Panc1 (cell line): ENCODE measurements around the gene GPR65. TPM values are rescaled to one million over a fixed set of nuclear protein-coding genes. Genes with fewer than 3 reads are reported as not detected.

Source experiments
- ATAC-seq: fragments of 200-7000 bp; cut with Tn5 transposase; 2 replicates; pipeline ENCODE4 v1.9.1; 2020; ENCODE audit warnings: mild to moderate bottlenecking, moderate library complexity
- BruUV-seq: library from RNA; stranded (reverse); fragments of 400-500 nt; replicated peaks from 2 replicates; lab custom pipeline; 2021; lab: Mats Ljungman, UMichigan
- CTCF ChIA-PET: fragments of 300-600 bp; sonication (Branson Sonifier 250); formaldehyde crosslinking; loops from one replicate; lab custom pipeline; 2022; ENCODE audit warnings: antibody characterized with exemption; lab: Charles Lee
- POLR2A ChIA-PET: fragments of 300-600 bp; sonication (Branson Sonifier 250); formaldehyde crosslinking; loops from one replicate; lab custom pipeline; 2022; ENCODE audit warnings: antibody characterized with exemption; lab: Charles Lee
- DNase-seq: peaks from one replicate; pipeline ENCODE4 v3.0.0-alpha.2; 2010; ENCODE audit warnings: low read depth, low spot score
- H3K27ac ChIP-seq: 2 replicates; pipeline ENCODE4 v1.5.1; 2011; ENCODE audit warnings: mild to moderate bottlenecking, low read length, inconsistent platforms
- H3K27me3 ChIP-seq: fragments of 200-500 bp; sonication (Bioruptor generic); 2 replicates; pipeline ENCODE4 v1.6.0; 2014; ENCODE audit warnings: low read length, inconsistent platforms; ENCODE audit not compliant: control insufficient read depth, insufficient read depth
- H3K36me3 ChIP-seq: fragments of 200-500 bp; sonication (Bioruptor generic); 2 replicates; pipeline ENCODE4 v1.5.1; 2014; ENCODE audit warnings: inconsistent platforms, mild to moderate bottlenecking, low read length, moderate library complexity; ENCODE audit not compliant: control insufficient read depth, insufficient read depth
- H3K4me1 ChIP-seq: 2 replicates; pipeline ENCODE4 v1.5.1; 2011; ENCODE audit warnings: inconsistent platforms, mild to moderate bottlenecking, low read length, moderate library complexity; ENCODE audit not compliant: control insufficient read depth, insufficient read depth
- H3K4me3 ChIP-seq, 2 experiments: 2 replicates each; pipeline ENCODE4 v1.5.1; 2011 to 2012; ENCODE audit warnings: low read depth in 2 of 2, low read length in 2 of 2, mild to moderate bottlenecking in 2 of 2, inconsistent platforms in 1 of 2, moderate library complexity in 1 of 2
- H3K9me3 ChIP-seq: fragments of 200-500 bp; sonication (Bioruptor generic); 2 replicates; pipeline ENCODE4 v1.5.1; 2014; ENCODE audit warnings: low read depth, mild to moderate bottlenecking, inconsistent platforms, low read length, moderate library complexity; ENCODE audit not compliant: control insufficient read depth, insufficient read depth
- CTCF ChIP-seq: fragments of 450-650 bp; IDR thresholded peaks from 2 replicates; pipeline ENCODE4 v1.5.1; 2017; ENCODE audit warnings: mild to moderate bottlenecking
- POLR2AphosphoS5 ChIP-seq: IDR thresholded peaks from 2 replicates; pipeline ENCODE4 v1.6.1; 2012; ENCODE audit warnings: mild to moderate bottlenecking, low read depth, low read length, moderate library complexity
- REST ChIP-seq, 2 experiments: IDR thresholded peaks; 2 replicates each; pipeline ENCODE4 v1.6.1; 2011 to 2012; ENCODE audit warnings: low read depth in 2 of 2, control low read depth in 1 of 2, low read length in 1 of 2, mild to moderate bottlenecking in 1 of 2, moderate library complexity in 1 of 2; ENCODE audit not compliant: insufficient read depth in 1 of 2
- SIN3A ChIP-seq: IDR thresholded peaks from 2 replicates; pipeline ENCODE4 v1.6.1; 2012; ENCODE audit warnings: low read depth, mild to moderate bottlenecking, low read length, moderate library complexity, borderline replicate concordance; ENCODE audit not compliant: insufficient read depth
- TCF7L2 ChIP-seq: IDR thresholded peaks from 2 replicates; pipeline ENCODE4 v1.6.1; 2011; ENCODE audit warnings: mild to moderate bottlenecking, low read depth, low read length, inconsistent platforms
- in situ Hi-C: cut with HindIII; loops from 2 replicates; pipeline ENCODE4 v1.10.0; 2016; ENCODE audit warnings: low sequenced_read_pairs, low pct_unique_long_range_greater_than_20kb
- intact Hi-C: fragments of 100-400 bp; cut with micrococcal nuclease; formaldehyde crosslinking; loops from one replicate; pipeline ENCODE4 v1.10.0; 2022; ENCODE audit not compliant: unreplicated experiment
- total RNA-seq: library from RNA; stranded (reverse); gene quantifications from one replicate; pipeline ENCODE4 v1.2.1, GENCODE V29; 2021; ENCODE audit not compliant: unreplicated experiment

The GPR65 gene
- total RNA-seq, 1 experiment from 2014 or later = not detected

DNA sequence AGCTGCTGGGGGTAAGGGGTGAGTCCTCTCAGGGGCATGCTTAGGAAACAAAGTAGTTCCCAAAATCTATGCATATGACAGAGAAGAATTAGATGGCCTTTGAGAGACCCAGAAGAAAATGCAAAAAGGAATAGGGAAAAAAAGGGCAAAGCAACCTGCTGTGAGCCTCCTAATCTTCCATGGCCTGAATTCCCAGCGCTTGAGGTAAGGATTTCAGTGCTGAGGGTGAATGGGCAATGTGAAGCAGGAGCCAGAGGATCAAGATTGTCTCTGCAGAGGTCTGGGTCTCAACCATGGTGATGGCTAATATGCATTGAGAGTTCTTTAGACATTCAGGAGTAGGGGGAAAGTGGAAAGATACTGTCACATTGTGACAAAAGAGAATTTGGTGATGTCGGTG lies 31.5 kb downstream of the GPR65 start:
- ATAC-seq = no peak
- CTCF ChIA-PET = no interaction called here

GRCh38 chr14:88037325-88037724 lies 32.4 kb downstream of the GPR65 start:
- ChIA-PET CTCF (no interaction called here), POLR2A (no interaction called here)
- DNase-seq (no peak), ATAC-seq (no peak)
- Histone ChIP-seq H3K27me3 (no peaks in the 10 kb centered on the region), H3K27ac (no peak overlapping the region), H3K9me3 (no peaks in the 10 kb centered on the region), H3K36me3 (no peaks in the 10 kb centered on the region), H3K4me3 (no peak overlapping the region), H3K4me1 (no peaks in the 10 kb centered on the region)
- intact Hi-C loops = no loop called here
- TF ChIP-seq TCF7L2 (no peak), CTCF (no peak), POLR2AphosphoS5 (no peak), REST (IDR thresholded peaks at IDR 0.05; ENCODE audit: insufficient read depth in 1 of 2, low read depth in 2 of 2, low read length in 1 of 2) (no peak), SIN3A (no peak)
- in situ Hi-C loops = no loop called here
- no TSS peak for BruUV-seq

More for the DNA sequence above, 31.5 kb downstream of the GPR65 start:
- H3K36me3 ChIP-seq = no peaks in the 10 kb centered on the region
- DNase-seq = no peak
- no peak overlapping the region for H3K4me3 ChIP-seq
- no peak overlapping the region for H3K27ac ChIP-seq
- intact Hi-C loops (no loop called here), in situ Hi-C loops (no loop called here)
- POLR2A ChIA-PET = no interaction called here
- H3K9me3 ChIP-seq = no peaks in the 10 kb centered on the region
- H3K27me3 ChIP-seq = no peaks in the 10 kb centered on the region
- no peaks in the 10 kb centered on the region for H3K4me1 ChIP-seq
- BruUV-seq = no TSS peak
- TF ChIP-seq TCF7L2 = no peak
- no peak for TF ChIP-seq CTCF
- no peak for TF ChIP-seq REST (IDR thresholded peaks at IDR 0.05; ENCODE audit: insufficient read depth in 1 of 2, low read depth in 2 of 2, low read length in 1 of 2)
- no peak for TF ChIP-seq SIN3A
- no peak for TF ChIP-seq POLR2AphosphoS5
